SK-N-MC (cell line): ENCODE data around the gene JUN.
A peak's percentile ranks its signal among the peaks of the same experiment; 100 is the strongest.

Experiments
- DNase-seq: peaks from one replicate; pipeline ENCODE4 v3.0.0-alpha.2; 2011; ENCODE audit warnings: low read depth, low spot score
- H3K27ac ChIP-seq: fragments of 200-600 bp; sonication (generic); 2 replicates; pipeline ENCODE4 v1.5.1; 2016; ENCODE audit warnings: mixed run types
- H3K36me3 ChIP-seq: fragments of 200-600 bp; sonication (generic); 2 replicates; pipeline ENCODE4 v1.6.1; 2017; ENCODE audit warnings: antibody characterized with exemption, low read length, mixed read lengths; ENCODE audit not compliant: insufficient read depth
- H3K4me3 ChIP-seq: fragments of 200-600 bp; sonication (generic); 2 replicates; pipeline ENCODE4 v1.5.1; 2016
- H3K9ac ChIP-seq: fragments of 200-600 bp; sonication (generic); 2 replicates; pipeline ENCODE4 v1.8.0; 2017; ENCODE audit warnings: mixed run types, mixed read lengths; ENCODE audit not compliant: insufficient read length
- H3K9me3 ChIP-seq: fragments of 200-600 bp; sonication (generic); 2 replicates; pipeline ENCODE4 v1.6.1; 2017; ENCODE audit warnings: low read depth, mild to moderate bottlenecking, antibody characterized with exemption, low read length, moderate library complexity, mixed read lengths
- EZH2 ChIP-seq: fragments of 200-600 bp; sonication (generic); IDR thresholded peaks from one replicate; pipeline ENCODE4 v1.6.1; 2017; ENCODE audit warnings: antibody characterized with exemption
- FOXP2 ChIP-seq: optimal IDR thresholded peaks from 2 replicates; pipeline ENCODE3; 2011; ENCODE audit warnings: mild to moderate bottlenecking, moderate library complexity; ENCODE audit not compliant: insufficient read depth; ENCODE audit errors: extremely low read length, control extremely low read depth
- POLR2AphosphoS5 ChIP-seq: IDR thresholded peaks from 2 replicates; pipeline ENCODE4 v1.6.1; 2012; ENCODE audit warnings: mild to moderate bottlenecking, low read depth, low read length, borderline replicate concordance

JUN gene

DNA sequence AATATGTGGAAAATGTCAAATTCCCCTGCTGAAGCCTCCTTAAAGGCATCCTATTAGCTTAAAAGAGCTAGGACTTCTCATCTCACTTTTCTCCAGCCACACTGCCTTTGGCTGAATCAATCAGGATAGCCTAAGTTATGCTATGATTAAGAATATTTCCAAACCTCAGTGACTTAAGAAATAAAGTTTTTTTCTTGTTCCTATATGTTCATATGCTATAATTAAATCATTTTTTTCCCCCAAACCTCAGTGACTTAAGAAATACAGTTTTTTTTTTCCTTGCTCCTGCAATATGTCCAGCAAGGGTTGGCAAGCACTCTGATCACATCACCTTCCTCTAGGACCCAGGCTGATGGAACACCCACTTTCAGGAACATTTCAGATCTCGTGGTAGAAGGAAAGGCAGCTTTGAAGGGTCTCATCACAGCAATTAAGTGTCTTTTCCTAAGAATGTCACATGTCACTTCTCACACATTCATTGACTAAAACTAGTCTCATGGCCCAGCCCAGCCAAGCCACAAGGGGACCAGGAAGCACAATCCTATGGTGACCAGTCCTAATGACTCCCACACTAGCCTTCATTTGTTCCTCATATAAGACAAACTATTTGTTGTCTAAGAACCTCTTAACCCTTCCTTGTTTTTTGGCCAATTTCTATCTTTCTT, 6.3 kb upstream of the JUN start:
- TF ChIP-seq POLR2AphosphoS5 (no peak), EZH2 (no peak), FOXP2 (no peak)
- H3K9me3 ChIP-seq, result no peaks in the 10 kb centered on the region
- H3K4me3 ChIP-seq, result no peak overlapping the region
- no peak for DNase-seq
- no peak overlapping the region for H3K9ac ChIP-seq
- no peak overlapping the region for H3K27ac ChIP-seq
- no peaks in the 10 kb centered on the region for H3K36me3 ChIP-seq

DNA sequence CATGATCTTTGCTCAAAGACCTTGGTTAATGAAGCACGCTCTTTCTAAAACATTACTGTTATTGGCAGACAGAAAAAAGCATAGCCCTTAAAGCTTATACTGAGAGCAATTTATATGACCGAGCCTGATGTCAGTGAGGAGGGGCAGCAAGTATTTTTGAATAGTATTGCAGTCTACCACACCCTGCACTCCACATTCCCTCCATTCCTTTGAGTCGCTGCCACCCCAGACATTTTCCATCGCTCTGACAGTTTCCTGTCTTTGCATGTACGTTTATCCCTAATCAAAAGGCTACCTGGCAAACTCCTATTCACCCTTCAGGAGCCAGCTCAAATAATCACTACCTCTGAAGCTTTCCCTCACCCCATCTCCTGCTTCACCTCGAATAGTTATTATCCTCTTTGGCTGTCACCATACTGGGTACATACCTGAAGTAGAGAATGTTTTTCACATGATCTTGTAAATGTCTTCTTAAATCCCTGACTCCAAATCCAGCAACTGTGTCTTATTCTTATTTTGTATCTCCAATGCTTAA, 5.5 kb upstream of the JUN start:
- no peak overlapping the region for H3K9ac ChIP-seq
- TF ChIP-seq FOXP2, result no peak
- no peak for TF ChIP-seq EZH2
- no peak for TF ChIP-seq POLR2AphosphoS5
- no peak overlapping the region for H3K4me3 ChIP-seq
- H3K27ac ChIP-seq, result no peak overlapping the region
- DNase-seq, result no peak
- no peaks in the 10 kb centered on the region for H3K36me3 ChIP-seq
- H3K9me3 ChIP-seq, result no peaks in the 10 kb centered on the region

DNA sequence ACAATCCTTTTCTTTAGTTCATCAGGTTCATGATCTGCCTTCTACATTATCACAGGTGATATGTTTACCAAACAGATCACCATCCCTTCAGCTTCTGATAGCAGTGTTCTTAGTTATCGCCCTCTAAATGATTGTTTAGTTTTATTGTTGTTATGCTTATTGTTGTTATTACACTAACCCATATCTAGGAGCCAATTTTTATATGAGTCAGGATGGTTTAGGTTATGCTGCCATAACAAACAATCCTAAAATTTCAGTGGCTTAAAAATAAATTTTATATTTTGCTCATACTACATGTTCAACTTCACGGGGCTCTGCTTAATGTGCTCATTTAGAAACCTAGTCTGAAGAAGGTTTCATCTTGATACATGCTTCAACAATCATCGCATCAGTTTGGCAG, 4.4 kb upstream of the JUN start:
- H3K4me3 ChIP-seq, result no peak overlapping the region
- no peaks in the 10 kb centered on the region for H3K36me3 ChIP-seq
- no peak for DNase-seq
- TF ChIP-seq POLR2AphosphoS5 (no peak), FOXP2 (no peak), EZH2 (no peak)
- H3K9me3 ChIP-seq, result no peaks in the 10 kb centered on the region
- H3K27ac ChIP-seq, result no peak overlapping the region
- H3K9ac ChIP-seq, result no peak overlapping the region

DNA sequence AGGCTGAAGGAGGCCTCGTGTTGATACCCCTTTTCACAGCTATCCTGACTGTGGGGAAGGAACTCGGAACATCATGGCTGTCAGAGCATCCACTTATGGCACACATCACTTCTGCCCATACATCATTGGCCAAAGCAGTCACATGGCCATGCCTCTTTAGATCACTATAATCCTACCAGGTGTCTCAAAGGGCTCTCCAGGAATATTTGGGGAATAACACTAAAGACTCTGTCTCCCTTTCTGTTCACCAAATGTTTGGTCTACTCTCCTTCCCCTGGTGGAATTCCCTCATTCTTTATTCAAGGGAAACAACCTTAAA, 3.0 kb upstream of the JUN start:
- H3K27ac ChIP-seq, result no peak overlapping the region
- no peak overlapping the region for H3K9ac ChIP-seq
- TF ChIP-seq POLR2AphosphoS5 (no peak), EZH2 (no peak), FOXP2 (no peak)
- H3K9me3 ChIP-seq, result no peaks in the 10 kb centered on the region
- H3K36me3 ChIP-seq, result peaks cover 4% of the 10 kb centered on the region; the same call in 1 of the 2 replicates
- DNase-seq, result no peak
- H3K4me3 ChIP-seq, result no peak overlapping the region

DNA sequence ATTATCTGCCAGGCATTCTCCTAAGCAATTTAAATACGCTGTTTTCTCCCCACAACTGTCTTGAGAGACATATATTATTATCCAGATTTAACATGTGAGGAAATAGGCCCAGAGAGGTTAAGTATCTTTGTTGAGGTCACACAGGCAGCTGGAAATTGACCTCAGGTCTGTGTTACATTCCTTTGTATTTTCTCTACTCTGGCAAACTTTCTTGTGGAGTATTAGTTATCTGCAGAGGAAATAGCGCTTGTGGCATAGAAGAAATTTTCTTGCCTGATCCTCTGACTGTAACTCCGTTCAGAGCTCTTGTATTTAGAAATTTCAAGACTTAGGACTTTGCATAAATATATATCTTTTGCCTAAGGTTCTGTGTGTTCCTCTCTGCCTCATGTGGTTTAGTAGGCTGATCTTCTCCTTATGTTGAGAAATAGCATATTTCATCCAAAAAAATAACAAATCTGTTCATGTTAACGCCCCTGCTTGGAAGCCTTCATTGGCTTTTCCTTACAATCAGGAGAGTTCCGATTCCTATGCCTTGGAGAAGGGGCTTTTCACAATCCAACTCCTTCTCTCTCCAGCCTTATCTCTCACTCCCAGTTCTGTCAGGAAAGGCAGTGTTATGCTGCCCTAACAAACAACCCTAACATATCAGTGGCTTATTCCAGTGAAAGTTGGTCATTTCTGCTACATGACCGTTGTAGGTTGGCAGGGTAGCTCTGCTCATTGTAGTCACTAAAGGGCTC, 2.5 kb upstream of the JUN start:
- H3K36me3 ChIP-seq, result peaks cover 7% of the 10 kb centered on the region; the same call in 1 of the 2 replicates
- H3K27ac ChIP-seq, result no peak overlapping the region
- TF ChIP-seq EZH2 (no peak), POLR2AphosphoS5 (no peak), FOXP2 (no peak)

DNA sequence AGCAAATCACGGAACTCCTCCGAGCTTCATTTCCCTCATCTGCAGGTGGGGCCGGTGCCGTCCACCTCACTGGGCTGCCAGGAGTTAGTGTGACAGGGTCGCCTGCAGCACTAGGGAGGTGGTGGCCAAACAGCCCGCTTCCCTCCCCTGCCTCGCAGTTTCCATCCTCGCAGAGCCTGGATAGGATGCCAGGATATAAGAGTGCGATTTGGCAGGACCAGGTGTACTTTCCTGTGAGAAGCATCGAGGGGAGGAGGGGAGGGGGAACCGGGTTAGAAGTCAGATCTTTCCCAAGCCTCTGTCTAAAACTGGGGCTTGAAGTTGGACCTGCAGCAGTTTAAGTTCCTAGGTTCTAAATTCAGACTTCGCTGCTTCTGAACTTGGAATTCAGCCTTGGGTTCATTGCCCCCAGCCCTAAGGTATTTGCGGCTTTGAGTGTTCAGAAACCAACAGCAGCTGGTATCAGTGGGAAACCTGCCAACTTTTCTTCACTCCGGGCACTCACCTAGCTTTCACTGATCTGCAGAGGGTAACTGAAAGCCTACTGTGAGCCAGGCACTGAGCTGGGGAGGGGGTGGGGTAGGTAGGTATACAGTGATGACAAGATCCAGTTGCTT, 1.7 kb upstream of the JUN start:
- no peak overlapping the region for H3K27ac ChIP-seq
- no peak for DNase-seq
- peak overlapping the region; percentile 97 for H3K4me3 ChIP-seq
- H3K9me3 ChIP-seq, result no peaks in the 10 kb centered on the region
- H3K9ac ChIP-seq, result peak overlapping the region; percentile 97
- H3K36me3 ChIP-seq, result peaks cover 7% of the 10 kb centered on the region; the same call in 1 of the 2 replicates
- TF ChIP-seq POLR2AphosphoS5, result no peak
- no peak for TF ChIP-seq FOXP2
- no peak for TF ChIP-seq EZH2

More for the DNA sequence above, 2.5 kb upstream of the JUN start:
- Histone ChIP-seq H3K9me3 (no peaks in the 10 kb centered on the region), H3K4me3 (no peak overlapping the region), H3K9ac (no peak overlapping the region)
- DNase-seq, result no peak

DNA sequence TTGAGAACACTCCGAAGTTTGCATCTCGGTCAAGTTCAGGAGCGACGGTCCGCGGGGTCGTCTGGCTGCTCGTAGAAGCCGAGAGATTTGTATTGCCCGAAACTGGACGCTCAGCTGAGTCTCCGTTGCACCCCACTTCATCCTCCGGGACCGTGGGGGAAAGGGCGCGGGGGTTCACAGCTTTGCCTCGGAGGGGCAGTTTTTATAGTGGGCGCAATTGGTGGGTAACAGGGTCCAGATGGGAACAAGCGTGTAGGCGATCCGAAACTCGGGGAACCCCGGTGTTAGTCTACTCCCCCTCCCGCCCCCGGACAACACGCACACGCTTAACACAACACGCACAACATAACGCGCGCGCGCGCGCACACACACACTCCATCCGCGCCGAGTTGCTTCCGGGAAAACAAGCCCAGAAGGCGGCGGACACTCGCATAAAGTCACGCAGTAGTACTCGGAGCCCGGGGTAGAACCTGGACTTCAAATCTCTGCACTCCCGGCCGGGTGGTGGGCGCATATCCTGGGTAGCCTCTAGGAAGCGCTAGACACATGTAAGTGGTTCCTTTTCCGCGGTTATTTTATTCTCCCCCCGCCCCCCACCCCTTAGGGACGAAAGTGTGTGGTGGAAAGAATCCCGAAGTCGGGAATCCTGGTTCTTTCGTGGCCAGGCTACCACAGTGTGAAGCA, 1.1 kb upstream of the JUN start:
- Histone ChIP-seq H3K9me3 (no peaks in the 10 kb centered on the region), H3K36me3 (peaks cover 7% of the 10 kb centered on the region; the same call in 1 of the 2 replicates), H3K4me3 (peak overlapping the region; percentile 97), H3K27ac (no peak overlapping the region), H3K9ac (peak overlapping the region; percentile 97)
- no peak for DNase-seq
- TF ChIP-seq POLR2AphosphoS5 (peak; percentile 14; the same call in 1 of the 2 replicates), EZH2 (no peak)
